Retina (tissue), 1 donor: ENCODE measurements around the gene RERG.
"Not testable (repeated sequence)": the region's sequence is repeated elsewhere in the genome, so short reads cannot be mapped to it uniquely, and the experiment has no call there.

Source experiments
- DNase-seq: peaks from one replicate; pipeline ENCODE4 v3.0.0-alpha.2; 2016

Gene RERG

GRCh38 chr12:15130541-15130940 lies 90.7 kb downstream of the RERG start:
- no peak for DNase-seq

GRCh38 chr12:15123401-15123800 lies 97.8 kb downstream of the RERG start:
- DNase-seq = no peak

- no peak for DNase-seq
Measured at GRCh38 chr12:15122344-15122743, 98.9 kb downstream of the RERG start.

- no peak for DNase-seq
Measured at GRCh38 chr12:15118955-15119354, 102.3 kb downstream of the RERG start.

GRCh38 chr12:15116983-15117382 lies 104.2 kb downstream of the RERG start:
- DNase-seq = no peak

GRCh38 chr12:15116086-15116485 lies 105.1 kb downstream of the RERG start:
- no peak for DNase-seq

GRCh38 chr12:15115434-15115833 lies 105.8 kb downstream of the RERG start:
- DNase-seq = no peak

GRCh38 chr12:15114501-15114900 lies 106.7 kb downstream of the RERG start:
- DNase-seq = no peak

- no peak for DNase-seq
Measured at GRCh38 chr12:15092826-15093225, 128.4 kb downstream of the RERG start.

GRCh38 chr12:15090441-15090840 lies 130.8 kb downstream of the RERG start:
- DNase-seq = no peak

- no peak for DNase-seq
Measured at GRCh38 chr12:15088105-15088504, 133.1 kb downstream of the RERG start.

GRCh38 chr12:15077751-15078150 lies 143.5 kb downstream of the RERG start:
- not testable (repeated sequence) for DNase-seq

GRCh38 chr12:15074351-15074750 lies 146.9 kb downstream of the RERG start:
- no peak for DNase-seq

- DNase-seq = no peak
Measured at GRCh38 chr12:15059123-15059522, 162.1 kb downstream of the RERG start.
